GM10248 (cell line): ENCODE results near the gene CYTL1.

Experiments
- CTCF ChIA-PET: fragments of 300-600 bp; sonication (Branson Sonifier 250); formaldehyde crosslinking; extraction: SDS; loops from one replicate; lab custom pipeline; 2021; ENCODE audit warnings: antibody characterized with exemption; lab: Yijun Ruan, JAX
- POLR2A ChIA-PET: fragments of 350-650 bp; sonication (Branson Sonifier 250); formaldehyde crosslinking; extraction: SDS; loops from one replicate; lab custom pipeline; 2020; ENCODE audit warnings: antibody characterized with exemption; lab: Yijun Ruan, JAX
- DNase-seq: peaks from one replicate; pipeline ENCODE4 v3.0.0; 2012; ENCODE audit errors: extremely low spot score
- TF ChIP-seq, protein P1 (sequence below): IDR thresholded peaks from 2 replicates; pipeline ENCODE4 v1.5.1; 2012; ENCODE audit warnings: mild to moderate bottlenecking, low read depth; ENCODE audit errors: extremely low read depth, missing control alignments, control extremely low read depth

Gene CYTL1

DNA sequence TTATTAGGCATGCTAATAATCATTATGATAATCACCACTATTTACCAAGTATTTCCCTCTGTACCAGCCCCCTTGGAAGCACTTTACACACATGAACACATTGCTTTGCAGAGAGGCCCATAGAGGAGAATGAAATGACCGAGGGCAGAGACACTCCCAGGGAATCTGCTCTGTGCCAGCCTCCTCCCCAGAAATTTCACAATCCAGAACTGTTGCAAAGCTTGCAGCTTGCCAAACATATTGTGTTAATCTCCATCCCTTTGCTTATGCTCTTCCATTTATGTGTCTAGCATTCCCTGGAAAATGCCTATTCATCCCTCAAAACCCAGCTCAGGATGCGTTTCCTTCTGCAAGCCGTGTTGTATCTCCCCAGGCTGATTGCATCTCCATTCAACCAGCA, 37.8 kb downstream of the CYTL1 start:
- TF ChIP-seq, protein P1, sequence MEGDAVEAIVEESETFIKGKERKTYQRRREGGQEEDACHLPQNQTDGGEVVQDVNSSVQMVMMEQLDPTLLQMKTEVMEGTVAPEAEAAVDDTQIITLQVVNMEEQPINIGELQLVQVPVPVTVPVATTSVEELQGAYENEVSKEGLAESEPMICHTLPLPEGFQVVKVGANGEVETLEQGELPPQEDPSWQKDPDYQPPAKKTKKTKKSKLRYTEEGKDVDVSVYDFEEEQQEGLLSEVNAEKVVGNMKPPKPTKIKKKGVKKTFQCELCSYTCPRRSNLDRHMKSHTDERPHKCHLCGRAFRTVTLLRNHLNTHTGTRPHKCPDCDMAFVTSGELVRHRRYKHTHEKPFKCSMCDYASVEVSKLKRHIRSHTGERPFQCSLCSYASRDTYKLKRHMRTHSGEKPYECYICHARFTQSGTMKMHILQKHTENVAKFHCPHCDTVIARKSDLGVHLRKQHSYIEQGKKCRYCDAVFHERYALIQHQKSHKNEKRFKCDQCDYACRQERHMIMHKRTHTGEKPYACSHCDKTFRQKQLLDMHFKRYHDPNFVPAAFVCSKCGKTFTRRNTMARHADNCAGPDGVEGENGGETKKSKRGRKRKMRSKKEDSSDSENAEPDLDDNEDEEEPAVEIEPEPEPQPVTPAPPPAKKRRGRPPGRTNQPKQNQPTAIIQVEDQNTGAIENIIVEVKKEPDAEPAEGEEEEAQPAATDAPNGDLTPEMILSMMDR: no peak
- CTCF ChIA-PET: no interaction called here
- POLR2A ChIA-PET: no interaction called here
- DNase-seq: no peak

DNA sequence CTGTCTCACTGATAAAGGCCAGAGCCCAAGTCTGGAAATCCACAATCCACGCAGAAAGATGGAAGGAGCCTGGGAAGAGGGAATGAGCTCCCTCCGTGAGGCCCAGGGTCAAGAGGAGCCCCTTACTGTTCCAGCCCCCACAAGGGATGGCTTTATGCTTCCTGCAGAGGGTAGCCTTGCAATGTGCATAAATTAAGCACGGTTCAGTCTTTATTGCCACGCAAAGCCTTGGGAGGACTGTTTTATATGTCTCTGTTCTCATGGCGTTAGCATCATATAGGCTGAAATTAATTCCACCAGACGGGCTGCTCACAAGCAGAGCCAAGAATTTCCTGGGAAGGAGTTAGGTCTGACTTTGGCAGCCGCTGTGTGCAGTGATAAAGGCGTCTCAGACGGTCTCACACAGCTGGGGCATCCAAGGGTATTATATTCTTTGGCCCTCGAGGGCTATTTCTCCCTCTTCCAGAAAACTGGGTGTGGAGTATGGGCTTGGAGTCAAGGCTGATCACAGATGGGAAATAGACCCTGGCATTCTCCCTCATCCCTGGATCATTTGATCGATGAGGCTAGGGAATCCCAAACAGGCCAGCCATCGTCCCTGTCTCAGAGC, 38.5 kb downstream of the CYTL1 start:
- no peak for DNase-seq
- ChIA-PET POLR2A (no interaction called here), CTCF (no interaction called here)
- TF ChIP-seq, protein P1: no peak

DNA sequence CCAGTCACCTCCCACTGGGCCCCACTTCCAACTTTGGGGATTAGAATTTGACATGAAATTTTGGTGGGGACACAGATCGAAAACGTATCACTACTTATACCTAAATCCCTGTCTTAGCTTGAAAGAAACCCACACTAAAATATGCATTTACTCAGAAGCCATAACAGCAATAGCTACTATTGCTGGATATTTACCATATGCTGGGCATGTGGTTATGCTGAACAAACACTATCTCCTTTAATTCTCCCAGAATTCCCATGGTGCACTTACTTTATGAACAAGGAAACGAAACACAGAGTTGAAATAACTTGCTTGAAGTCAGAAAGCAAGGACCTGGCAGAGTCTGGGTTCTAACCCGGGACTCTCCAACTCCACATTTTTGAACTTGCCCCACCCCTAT, 39.3 kb downstream of the CYTL1 start:
- ChIA-PET CTCF (no interaction called here), POLR2A (no interaction called here)
- TF ChIP-seq, protein P1: no peak
- DNase-seq: no peak

DNA sequence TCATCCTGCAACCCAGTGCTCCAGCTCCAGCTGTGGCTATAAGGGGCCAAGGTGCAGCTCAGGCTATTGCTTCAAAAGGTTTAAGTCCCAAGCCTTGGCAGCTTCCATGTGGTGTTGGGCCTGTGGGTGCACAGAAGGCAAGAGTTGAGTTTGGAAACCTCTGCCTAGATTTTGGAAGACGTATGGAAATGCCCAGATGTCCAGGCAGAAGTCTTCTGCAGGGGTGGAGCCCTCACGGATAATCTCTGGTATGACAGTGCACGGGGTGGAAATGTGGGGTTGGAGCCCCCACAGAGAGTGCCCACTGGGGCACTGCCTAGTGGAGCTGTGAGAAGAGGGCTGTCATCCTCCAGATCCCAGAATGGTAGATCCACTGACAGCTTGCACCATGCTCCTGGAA, 44.5 kb downstream of the CYTL1 start:
- POLR2A ChIA-PET: no interaction called here
- DNase-seq: no peak
- TF ChIP-seq, protein P1: no peak
- CTCF ChIA-PET: no interaction called here

DNA sequence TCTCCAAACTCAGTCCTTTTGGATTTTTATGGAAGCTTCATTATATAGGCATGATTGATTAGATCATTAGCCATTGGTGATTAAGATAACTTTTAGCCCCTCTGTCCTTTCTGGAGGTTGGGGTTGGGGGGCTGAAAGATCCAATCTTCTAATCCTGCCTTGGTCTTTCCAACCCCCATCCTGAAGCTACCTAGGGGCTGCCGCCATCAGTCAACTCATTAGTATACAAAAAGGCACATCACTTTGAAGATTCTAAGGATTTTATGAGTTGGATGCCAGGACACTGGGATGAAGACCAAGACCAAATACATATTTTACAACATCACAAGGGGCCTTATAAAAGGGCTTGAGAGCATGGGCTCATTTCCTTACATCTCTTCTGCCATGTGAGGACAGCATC, 47.5 kb downstream of the CYTL1 start:
- ChIA-PET CTCF (no interaction called here), POLR2A (no interaction called here)
- TF ChIP-seq, protein P1: no peak
- DNase-seq: no peak

DNA sequence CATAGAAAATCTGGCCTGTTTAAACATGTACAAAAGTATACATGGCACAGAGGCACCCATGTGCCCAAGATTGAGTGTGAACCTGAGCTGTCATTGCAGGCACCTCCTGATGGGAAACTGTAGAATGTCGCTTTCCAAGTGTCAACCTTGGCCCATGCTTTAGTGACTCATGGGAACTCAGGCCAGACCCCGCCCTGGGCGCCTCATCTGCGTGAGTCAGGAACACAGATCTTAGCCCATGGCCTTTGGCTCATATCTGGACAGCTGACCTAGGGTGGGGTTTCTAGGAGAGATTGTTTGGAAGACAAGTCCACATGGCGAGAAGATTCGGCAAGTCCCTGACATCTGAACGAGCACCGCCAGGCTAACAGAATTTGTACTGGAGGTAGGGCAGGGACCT, 50.0 kb downstream of the CYTL1 start:
- CTCF ChIA-PET: no interaction called here
- no peak for DNase-seq
- TF ChIP-seq, protein P1: no peak
- POLR2A ChIA-PET: no interaction called here

DNA sequence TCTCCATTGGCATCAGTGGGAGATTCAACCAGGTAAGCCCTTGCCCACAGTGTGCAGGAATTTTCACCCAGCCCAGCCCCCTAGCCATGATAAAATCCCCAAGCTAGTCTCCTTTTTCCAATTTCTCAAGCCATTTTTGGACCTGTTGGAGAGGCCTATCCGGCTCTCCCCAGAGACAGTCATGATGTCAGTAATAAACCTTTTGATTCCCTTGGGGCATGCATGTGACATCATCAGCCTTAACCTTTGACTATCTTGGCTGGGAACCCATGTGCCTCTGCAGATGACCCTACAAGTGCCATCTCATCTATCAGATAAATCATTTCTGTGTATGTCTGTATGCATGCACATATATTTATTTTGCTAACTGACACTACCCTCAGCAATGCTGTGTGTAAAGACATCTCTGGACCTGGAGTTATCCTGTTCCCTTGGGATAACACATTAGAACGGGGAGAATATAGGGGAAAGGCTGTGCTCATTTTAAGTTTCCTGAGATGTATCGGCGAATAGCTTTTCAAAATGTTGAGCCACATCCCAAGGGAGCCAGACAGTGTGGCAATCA, 51.0 kb downstream of the CYTL1 start:
- no peak for DNase-seq
- POLR2A ChIA-PET: no interaction called here

More for the DNA sequence above, 51.0 kb downstream of the CYTL1 start:
- TF ChIP-seq, protein P1: no peak
- CTCF ChIA-PET: no interaction called here
